Stimulated activated CD4-positive, alpha-beta T cell treated with anti-CD3 and anti-CD28 coated beads, Interleukin-4, amount 100 ng/mL, for 24 hours (primary cell): ENCODE results near the gene NAPA.

Experiments
- DNase-seq: peaks from one replicate; pipeline ENCODE4 v3.0.0-alpha.2; 2020

Gene NAPA

DNA sequence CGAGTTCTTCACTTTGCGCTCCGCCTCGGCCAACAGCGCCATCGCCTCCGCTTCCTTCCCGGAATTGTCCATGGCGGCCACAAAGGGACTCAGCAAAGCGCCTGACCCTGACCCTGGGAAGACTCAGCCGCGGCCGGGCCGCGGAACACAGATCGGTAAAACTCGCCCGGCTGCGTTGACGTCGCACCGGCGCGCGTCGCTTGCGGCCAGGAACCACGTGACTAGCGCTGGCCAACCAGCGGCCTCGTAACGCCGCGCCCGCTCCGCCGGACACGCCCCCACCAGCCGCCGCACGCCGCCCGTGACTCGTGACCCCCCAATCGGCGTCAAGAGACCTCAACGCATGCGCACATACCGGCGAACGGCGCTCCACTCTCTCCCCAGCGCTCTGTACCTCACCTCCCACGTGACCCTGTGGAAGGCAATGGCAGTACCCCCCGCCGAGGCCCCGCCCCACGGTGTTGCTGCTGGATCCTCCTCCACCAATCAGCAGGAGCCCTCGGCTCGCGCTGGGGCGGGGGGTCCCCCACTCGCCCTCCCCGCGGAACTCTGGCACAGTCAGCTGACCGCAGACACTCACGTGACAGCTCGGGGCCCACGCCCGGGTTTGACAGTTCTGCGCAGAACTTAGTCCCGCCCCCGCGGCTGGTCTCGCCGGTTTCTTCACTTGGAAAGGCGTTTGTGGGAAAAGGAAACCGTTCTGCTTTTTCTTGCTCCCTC lies at the start of gene NAPA:
Gene NAPA (minus strand): TSS at position 195 of the 720 bp plus-strand sequence. CDS start 123 bp downstream, at position 72.
- DNase-seq, result peak; percentile 100

GRCh38 chr19:47564081-47564480 lies 49.2 kb upstream of the NAPA start:
- DNase-seq, result no peak

- DNase-seq, result no peak
These were observed 46.7 kb upstream of the NAPA start for GRCh38 chr19:47561440-47562057.

DNA sequence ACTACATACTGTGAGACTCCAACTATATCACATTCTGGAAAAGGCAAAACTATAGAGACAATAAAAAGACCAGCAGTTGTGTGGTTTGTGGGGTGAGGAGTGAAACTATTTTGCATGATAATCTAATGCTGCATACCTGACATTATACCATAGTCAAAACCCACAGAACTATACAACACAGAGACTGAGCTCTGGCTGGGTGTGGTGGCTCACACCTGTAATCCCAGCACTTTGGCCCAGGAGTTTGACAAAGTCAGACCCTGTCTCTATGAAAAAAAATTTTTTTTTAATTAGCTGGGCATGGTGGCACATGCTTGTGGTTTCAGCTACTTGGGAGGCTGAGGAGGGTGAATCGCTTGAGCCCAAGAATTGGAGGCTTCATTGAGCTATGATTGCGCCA lies 46.1 kb upstream of the NAPA start:
- DNase-seq, result no peak

GRCh38 chr19:47550129-47550528 lies 35.3 kb upstream of the NAPA start:
- DNase-seq, result no peak

- DNase-seq, result no peak
These were observed 34.5 kb upstream of the NAPA start for GRCh38 chr19:47549261-47549862.

GRCh38 chr19:47547199-47547598 lies 32.3 kb upstream of the NAPA start:
- no peak for DNase-seq

DNA sequence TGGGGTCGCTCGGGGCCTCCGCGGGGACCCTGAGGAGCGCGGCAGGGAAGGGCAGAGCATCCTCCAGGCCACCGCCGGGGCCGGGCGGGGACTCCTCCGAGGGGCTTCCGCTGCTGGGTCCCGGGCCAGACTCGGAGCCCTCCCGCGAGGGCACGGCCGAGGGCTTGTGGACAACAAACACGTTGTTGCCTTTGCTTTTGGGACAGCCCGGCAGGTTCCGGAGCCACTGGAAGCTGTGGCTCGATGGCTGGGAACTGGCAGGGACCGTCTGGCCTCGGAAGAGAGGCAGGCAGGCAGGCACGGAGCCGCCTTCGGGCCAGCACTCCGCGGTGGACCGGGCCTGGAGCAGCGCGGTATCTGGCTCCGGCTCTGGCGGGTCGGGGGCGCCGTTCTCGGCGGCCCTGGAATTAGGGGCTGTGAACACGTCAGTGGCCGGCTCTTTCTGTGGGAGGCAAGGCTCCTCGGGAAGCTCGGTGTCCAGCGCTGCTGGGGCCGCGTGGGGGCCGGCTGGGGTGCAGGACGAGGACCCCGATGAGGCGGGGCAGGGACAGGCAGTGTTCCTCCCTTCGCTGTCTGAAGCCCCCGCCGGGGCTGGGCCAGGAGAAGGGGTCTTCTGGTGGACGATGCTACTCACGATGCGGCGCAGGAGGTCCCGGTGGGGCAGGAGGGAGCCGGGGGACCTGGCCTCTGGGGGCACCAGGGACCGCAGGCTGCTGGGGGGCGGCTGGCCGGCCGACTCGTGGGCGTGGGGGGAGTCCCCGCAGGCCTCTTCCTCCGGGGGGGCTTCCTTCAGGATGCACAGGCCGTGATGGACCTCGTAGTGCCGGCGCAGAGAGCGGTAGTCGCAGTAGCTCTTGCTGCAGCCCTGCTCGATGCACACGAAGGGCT lies 30.4 kb upstream of the NAPA start:
- DNase-seq, result no peak

DNA sequence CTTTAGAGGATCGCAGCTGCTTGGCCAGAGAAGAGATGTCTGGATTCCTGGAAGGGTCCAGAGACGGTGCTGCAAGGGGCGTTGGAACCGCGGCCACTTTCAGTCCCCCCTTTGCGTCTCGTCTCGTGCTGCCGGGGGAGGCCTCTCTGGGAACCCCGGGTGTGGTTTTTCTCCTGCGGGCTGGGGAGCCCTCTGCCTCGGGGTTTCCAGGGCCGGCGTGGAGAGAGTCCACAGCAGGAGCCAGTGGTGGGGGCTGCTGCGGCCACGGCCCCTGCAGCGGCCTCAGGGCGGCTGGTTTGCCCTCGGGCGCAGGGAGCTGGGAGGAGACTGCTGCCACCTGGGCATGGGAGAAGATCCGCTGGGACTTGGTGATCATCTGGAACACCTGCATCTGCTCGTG lies 29.6 kb upstream of the NAPA start:
- DNase-seq, result no peak

- DNase-seq, result no peak
These were observed 29.2 kb upstream of the NAPA start for GRCh38 chr19:47544075-47544474.

GRCh38 chr19:47542030-47542475 lies 27.2 kb upstream of the NAPA start:
- no peak for DNase-seq

- peak; percentile 15 for DNase-seq
These were observed 26.7 kb upstream of the NAPA start for GRCh38 chr19:47541518-47541917.

DNA sequence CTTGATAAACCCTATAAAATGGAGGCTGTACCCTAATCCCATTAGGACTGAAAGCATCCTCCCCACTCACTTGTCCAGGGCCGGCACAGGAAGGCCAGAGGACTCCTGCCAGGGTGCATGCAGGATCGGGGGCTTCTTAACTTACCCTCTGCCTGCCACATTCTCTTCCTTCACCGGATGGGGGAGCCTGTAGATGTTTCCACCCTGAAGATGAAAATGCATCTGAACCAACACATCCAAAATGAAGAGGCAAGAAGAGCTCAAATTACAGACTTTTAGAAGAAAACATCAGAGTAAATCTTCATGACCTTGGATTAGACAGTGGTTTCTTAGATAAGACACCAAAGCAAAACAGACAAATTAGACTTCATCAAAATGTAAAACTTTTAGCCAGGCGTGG lies 25.9 kb upstream of the NAPA start:
- DNase-seq, result no peak

- no peak for DNase-seq
These were observed 25.0 kb upstream of the NAPA start for GRCh38 chr19:47539747-47540311.

DNA sequence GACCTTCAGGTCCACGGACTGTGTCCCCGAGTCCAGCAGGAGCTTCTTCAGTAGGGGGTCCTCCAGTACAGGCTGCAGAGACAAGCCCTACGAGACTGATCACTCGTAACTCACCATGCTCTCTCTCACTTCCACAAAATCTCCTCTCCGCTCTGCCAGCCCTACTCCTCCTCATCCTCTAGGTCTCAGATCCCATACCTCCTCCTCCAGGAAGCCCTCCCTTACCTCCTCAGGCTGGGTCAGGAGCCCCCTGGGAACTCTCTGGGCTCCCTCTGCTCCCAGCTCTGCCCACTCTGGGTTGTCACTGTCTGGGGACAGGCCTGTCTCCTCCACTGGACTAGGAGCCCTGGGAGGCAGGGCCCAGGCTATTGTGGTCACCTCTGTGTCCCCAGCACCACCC lies 23.9 kb upstream of the NAPA start:
- DNase-seq, result no peak

DNA sequence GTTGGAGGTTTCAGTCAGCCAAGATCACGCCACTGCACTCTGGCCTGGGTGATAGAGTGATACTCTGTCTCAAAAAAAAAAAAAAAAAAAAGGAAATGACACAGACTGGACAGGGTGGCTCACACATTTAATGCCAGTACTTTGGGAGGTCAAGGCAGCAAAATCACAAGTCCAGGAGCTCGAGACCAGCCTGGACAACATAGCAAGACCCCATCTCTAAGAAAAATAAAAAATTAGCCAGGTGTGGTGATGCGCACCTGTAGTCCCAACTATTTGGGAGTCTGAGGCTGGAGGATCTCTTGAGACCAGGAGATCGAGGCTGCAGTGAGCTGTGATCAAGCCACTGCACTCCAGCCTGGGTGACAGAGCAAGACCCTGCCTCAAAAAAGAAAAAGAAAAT lies 22.6 kb upstream of the NAPA start:
- no peak for DNase-seq

GRCh38 chr19:47534628-47535027 lies 19.8 kb upstream of the NAPA start:
- no peak for DNase-seq

- no peak for DNase-seq
These were observed 17.0 kb upstream of the NAPA start for GRCh38 chr19:47531640-47532387.

DNA sequence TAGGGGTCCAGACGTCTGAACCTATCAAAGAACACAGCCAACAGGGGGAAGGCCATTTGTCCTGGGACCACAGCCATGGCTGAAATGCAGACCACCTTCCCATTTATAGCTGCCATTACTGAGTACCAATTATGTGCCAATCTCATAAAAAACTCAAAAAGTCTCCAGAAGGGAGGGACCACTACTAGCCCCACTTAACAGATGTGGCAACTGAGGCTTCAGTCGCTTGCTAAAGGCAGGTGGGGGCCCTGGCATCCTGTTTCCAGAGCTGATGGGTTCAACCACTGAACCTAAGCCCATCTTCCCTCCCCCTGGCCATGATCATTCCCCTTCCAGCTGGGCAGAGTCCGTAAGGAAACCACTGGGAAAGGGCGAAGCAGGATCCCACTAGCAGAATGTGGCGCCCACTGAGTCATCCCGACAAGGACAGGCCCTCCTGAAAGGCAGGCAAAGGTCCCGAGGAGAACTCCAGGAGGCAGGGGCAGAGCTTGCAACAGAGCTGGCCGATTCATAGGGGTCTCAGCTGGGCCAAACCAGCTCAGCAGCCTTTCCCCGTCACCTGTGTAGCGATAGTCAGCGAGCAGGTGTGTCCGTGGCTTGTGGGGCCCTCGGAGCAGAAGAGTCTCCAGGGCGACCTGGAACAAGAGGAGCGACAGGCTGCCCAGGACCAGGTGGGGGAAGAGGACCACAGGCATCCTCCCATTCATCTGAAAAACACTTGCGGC lies 14.3 kb upstream of the NAPA start:
- no peak for DNase-seq

GRCh38 chr19:47526798-47527197 lies 11.9 kb upstream of the NAPA start:
- DNase-seq, result no peak

- no peak for DNase-seq
These were observed 8.6 kb upstream of the NAPA start for GRCh38 chr19:47523473-47523872.
